Urinary bladder (tissue), 4 donors: Measurements from ENCODE around the gene AGAP1. TPM values are rescaled to one million over a fixed set of nuclear protein-coding genes. Genes with fewer than 3 reads are reported as not detected.

Experiments used
- DNase-seq: peaks from one replicate; pipeline ENCODE4 v3.0.0-alpha.2; 2015; ENCODE audit errors: extremely low spot score
- H3K27ac ChIP-seq: one replicate; pipeline ENCODE4 v1.5.1; 2013; ENCODE audit warnings: low read depth, mild to moderate bottlenecking, moderate library complexity
- H3K36me3 ChIP-seq: one replicate; pipeline ENCODE4 v1.6.1; 2013; ENCODE audit warnings: mild to moderate bottlenecking, moderate library complexity; ENCODE audit not compliant: insufficient read depth
- H3K4me1 ChIP-seq: one replicate; pipeline ENCODE4 v1.6.1; 2013; ENCODE audit warnings: mild to moderate bottlenecking, moderate library complexity; ENCODE audit not compliant: insufficient read depth
- H3K4me3 ChIP-seq: one replicate; pipeline ENCODE4 v1.5.1; 2013; ENCODE audit warnings: low read depth, low read length
- WGBS: extraction: QIAGEN DNeasy Blood & Tissue Kit; methylation state at CpG from one replicate; pipeline ENCODE4 v1.1.7; 2013; 5-methylcytosine and 5-hydroxymethylcytosine counted together
- polyA plus RNA-seq: library from polyadenylated mRNA; stranded (reverse); fragments of 200-250 nt; gene quantifications from one replicate; pipeline ENCODE4 v1.2.3, GENCODE V29; 2013
- total RNA-seq: library from RNA; depleted of rRNA; stranded (reverse); fragments of >200 nt; gene quantifications from one replicate; pipeline ENCODE4 v1.2.3, GENCODE V29; 2014
- donor health status: healthy with polysubstance abuse.
- donor health status: healthy.

The AGAP1 gene
- total and polyA plus RNA-seq, 2 donors = 12.8 to 24.7 TPM

DNA sequence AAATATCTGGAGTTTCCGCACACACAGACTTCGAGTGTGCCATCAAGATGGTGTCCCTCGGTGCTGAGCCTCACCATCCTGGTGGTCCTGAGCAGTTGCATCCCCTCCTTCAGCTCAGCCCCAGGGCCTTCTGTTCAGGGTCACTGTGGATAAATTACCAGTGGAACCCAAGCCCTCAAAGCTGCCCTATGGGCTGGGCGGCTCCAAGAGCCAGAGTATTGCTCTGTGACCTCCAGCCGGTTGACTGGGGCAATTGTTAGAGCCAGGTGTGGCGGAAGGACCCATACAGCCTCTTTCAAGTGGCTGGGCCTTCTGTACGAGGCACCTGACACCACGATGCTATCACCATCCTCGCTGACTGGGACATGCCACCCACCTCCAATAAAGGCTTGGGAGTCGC, 458.9 kb downstream of the AGAP1 start:
- WGBS = 93% methylated on average over 10 of the region's 10 CpGs
- H3K36me3 ChIP-seq = no peaks in the 10 kb centered on the region
- H3K27ac ChIP-seq = no peak overlapping the region
- no peaks in the 10 kb centered on the region for H3K4me1 ChIP-seq
- no peak overlapping the region for H3K4me3 ChIP-seq
- DNase-seq = no peak

GRCh38 chr2:235954281-235954680, 460.4 kb downstream of the AGAP1 start:
- 96% methylated on average over 10 of the region's 10 CpGs for WGBS

GRCh38 chr2:235954888-235955480, 461.1 kb downstream of the AGAP1 start:
- H3K4me1 ChIP-seq = no peaks in the 10 kb centered on the region
- H3K36me3 ChIP-seq = no peaks in the 10 kb centered on the region
- 93% methylated on average over 13 of the region's 13 CpGs for WGBS
- no peak overlapping the region for H3K27ac ChIP-seq
- no peak for DNase-seq
- H3K4me3 ChIP-seq = no peak overlapping the region

More at GRCh38 chr2:235954281-235954680, 460.4 kb downstream of the AGAP1 start:
- Histone ChIP-seq H3K27ac (no peak overlapping the region), H3K36me3 (no peaks in the 10 kb centered on the region), H3K4me3 (no peak overlapping the region), H3K4me1 (no peaks in the 10 kb centered on the region)
- no peak for DNase-seq

- DNase-seq = no peak
- Histone ChIP-seq H3K36me3 (no peaks in the 10 kb centered on the region), H3K4me1 (no peaks in the 10 kb centered on the region), H3K27ac (no peak overlapping the region), H3K4me3 (no peak overlapping the region)
- WGBS = 92% methylated on average over 4 of the region's 4 CpGs
Measured at GRCh38 chr2:235955664-235956063, 461.8 kb downstream of the AGAP1 start.

GRCh38 chr2:235956281-235956970, 462.6 kb downstream of the AGAP1 start:
- Histone ChIP-seq H3K36me3 (no peaks in the 10 kb centered on the region), H3K4me1 (no peaks in the 10 kb centered on the region), H3K27ac (no peak overlapping the region), H3K4me3 (no peak overlapping the region)
- DNase-seq = no peak
- 94% methylated on average over 8 of the region's 8 CpGs for WGBS

DNA sequence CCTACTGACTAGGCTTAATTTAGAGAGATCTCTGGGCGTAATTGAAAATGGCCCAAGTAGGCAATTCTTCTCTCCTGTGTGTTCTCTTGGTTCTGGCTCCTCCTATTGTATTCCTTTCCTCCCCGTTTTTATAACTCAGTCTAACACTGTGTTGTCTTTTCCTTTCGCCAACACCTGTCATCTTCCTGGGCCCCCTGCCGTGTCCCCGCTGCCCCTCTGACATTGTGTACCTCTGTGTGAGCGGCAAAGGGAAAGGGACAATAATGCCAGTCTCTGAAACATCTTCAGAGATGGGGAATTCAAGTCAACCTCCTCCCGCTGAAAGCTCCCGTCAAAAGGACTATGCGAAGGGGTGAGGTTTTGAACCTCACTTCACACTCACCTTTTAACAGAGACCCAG, 463.4 kb downstream of the AGAP1 start:
- WGBS = 92% methylated on average over 9 of the region's 9 CpGs
- H3K36me3 ChIP-seq = no peaks in the 10 kb centered on the region
- DNase-seq = no peak
- no peak overlapping the region for H3K27ac ChIP-seq
- H3K4me3 ChIP-seq = no peak overlapping the region
- no peaks in the 10 kb centered on the region for H3K4me1 ChIP-seq

DNA sequence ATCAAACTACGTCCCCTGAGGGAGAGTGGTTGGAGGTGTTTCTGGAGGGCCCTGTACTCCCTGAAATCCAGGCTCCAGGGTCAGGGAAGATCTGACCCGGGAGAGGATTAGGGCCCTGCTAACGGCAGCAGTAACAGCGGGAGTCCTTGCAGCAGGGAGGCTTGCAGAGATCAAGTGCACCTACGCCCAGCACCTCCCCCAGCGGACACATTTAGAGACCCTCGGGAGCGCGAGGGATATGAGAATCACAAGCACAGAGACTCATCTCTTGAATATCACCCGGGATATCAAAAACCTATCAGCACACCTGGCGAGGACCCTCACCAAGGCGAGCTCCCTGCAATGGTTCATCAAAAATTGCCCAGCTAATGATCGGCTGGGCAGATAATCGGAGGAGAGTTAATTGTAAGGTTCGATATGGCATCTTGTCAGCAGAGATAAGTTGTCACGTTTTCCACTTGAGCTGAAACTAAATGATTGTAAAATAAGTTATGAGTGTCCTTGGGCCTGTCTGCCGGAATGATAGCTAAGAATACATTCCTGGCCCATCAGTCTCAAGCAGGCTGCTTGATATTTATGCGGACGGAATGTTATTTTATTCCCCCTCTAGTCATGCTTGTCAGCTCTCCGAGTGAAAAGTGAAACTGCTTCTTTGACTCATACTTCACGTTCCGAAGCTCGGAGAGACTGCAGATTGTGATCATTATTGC, 464.5 kb downstream of the AGAP1 start:
- no peak overlapping the region for H3K27ac ChIP-seq
- DNase-seq = no peak
- 91% methylated on average over 23 of the region's 23 CpGs for WGBS
- H3K4me1 ChIP-seq = no peaks in the 10 kb centered on the region
- H3K36me3 ChIP-seq = no peaks in the 10 kb centered on the region
- no peak overlapping the region for H3K4me3 ChIP-seq

GRCh38 chr2:235958931-235959410, 465.1 kb downstream of the AGAP1 start:
- no peak for DNase-seq
- WGBS = 94% methylated on average over 29 of the region's 29 CpGs
- Histone ChIP-seq H3K4me1 (no peaks in the 10 kb centered on the region), H3K27ac (no peak overlapping the region), H3K4me3 (no peak overlapping the region), H3K36me3 (no peaks in the 10 kb centered on the region)

DNA sequence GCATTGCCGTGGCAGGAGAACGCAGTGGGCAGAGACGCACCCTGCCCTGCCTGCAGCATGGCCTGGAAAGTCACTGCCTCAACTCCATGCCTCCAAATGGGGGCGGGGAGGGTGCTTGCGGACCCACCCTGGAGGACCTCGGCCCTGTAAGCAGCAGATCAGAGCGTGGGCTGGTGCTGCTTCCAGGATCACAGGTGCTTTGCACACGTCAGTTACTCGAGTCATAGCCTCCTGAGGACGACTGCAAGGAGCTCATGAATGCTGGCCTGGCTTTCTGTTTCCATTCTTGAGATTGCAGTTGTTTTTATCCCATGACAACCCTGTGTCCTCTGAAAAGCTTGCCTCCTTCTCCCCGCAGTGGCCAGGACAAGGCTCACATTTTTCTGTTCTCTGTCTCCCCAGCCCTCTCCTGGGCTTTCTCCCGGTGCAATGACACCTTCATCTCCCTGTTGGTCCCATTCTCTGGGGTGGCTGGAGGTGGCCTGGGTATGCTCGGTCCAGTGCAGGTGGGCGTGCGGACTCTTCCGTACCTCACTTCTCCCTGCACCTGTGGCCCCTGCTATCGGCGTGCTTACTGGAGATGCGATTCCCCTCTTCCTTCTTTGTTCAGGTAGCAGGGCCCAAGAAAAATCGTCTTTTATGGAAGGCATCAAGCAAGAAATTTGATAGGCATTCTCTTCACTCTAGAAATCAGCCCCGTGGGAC, 466.3 kb downstream of the AGAP1 start:
- DNase-seq = no peak
- no peak overlapping the region for H3K4me3 ChIP-seq
- no peaks in the 10 kb centered on the region for H3K36me3 ChIP-seq
- 95% methylated on average over 21 of the region's 21 CpGs for WGBS
- H3K4me1 ChIP-seq = no peaks in the 10 kb centered on the region
- no peak overlapping the region for H3K27ac ChIP-seq

- no peak overlapping the region for H3K4me3 ChIP-seq
- DNase-seq = no peak
- no peaks in the 10 kb centered on the region for H3K36me3 ChIP-seq
- 96% methylated on average over 31 of the region's 31 CpGs for WGBS
- no peak overlapping the region for H3K27ac ChIP-seq
- H3K4me1 ChIP-seq = no peaks in the 10 kb centered on the region
Measured at GRCh38 chr2:235960716-235961640, 467.1 kb downstream of the AGAP1 start.

DNA sequence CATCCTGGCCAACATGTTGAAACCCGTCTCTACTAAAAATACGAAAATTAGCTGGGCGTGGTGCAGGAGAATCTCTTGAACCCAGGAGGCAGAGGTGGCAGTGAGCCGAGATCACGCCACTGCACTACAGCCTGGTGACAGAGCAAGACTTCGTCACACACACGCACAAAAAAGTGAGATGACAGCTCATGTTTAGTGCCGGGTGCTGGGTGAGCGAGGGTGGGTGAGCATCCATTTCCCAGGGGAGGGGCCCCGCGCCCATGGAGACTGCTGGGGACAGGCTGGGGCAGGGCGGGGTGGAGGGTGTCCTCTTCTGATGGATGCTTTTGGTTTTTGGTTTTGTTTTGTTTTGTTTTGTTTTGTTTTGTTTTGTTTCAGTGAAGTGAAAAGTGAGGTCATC, 467.9 kb downstream of the AGAP1 start:
- WGBS = 97% methylated on average over 12 of the region's 12 CpGs
- no peaks in the 10 kb centered on the region for H3K36me3 ChIP-seq
- no peak overlapping the region for H3K4me3 ChIP-seq
- H3K27ac ChIP-seq = no peak overlapping the region
- H3K4me1 ChIP-seq = no peaks in the 10 kb centered on the region
- DNase-seq = no peak

DNA sequence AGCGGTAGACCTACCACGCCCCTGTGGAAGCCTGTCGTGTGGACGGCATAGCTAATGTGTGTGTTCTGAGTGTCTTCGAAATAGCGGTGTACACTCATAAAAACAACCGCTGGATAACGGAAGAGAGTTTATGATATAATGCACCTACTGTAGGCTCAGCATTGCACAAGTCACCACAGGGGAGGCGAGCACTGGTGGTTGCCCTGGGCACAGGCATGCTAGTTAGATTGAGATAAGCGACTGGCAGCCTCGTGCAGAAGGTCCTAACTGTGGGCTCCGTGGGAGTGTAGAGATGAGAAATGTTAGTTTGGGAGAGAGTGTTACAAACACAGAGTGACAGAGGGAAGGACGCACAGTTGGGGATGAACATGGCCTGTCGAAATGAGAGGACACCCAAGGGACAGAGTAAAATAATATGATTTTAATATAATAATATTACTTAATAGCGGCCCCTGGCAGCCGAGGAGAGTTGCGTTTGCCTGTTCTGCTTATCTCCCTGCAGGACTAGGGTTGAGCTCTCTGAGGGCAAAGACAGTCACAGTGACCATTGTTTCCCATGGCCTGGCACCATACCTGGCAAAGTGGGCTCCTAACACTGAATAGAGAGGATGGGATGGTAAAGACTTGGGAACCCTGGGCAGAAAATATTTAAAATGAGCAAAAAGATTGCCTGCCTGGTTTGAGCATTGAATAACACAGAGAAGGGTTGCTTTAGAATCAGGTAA, 470.2 kb downstream of the AGAP1 start:
- DNase-seq = no peak
- Histone ChIP-seq H3K36me3 (no peaks in the 10 kb centered on the region), H3K27ac (no peak overlapping the region), H3K4me1 (no peaks in the 10 kb centered on the region), H3K4me3 (no peak overlapping the region)
- WGBS = 93% methylated on average over 17 of the region's 17 CpGs
